ENCODE results near the gene SCN3B. TPM values are rescaled to one million over a fixed set of nuclear protein-coding genes. Genes with fewer than 3 reads are reported as not detected.

Gene SCN3B
- total and polyA plus RNA-seq, 4 donors: 0.05 to 0.17 (median 0.05) TPM; not detected in 1

GRCh38 chr11:123597859-123598258, 56.6 kb downstream of the SCN3B start:
- TF ChIP-seq ATF3 (IDR thresholded peaks at IDR 0.05) (no peak), FOXA2 (IDR thresholded peaks at IDR 0.05) (no peak), MAX (IDR thresholded peaks at IDR 0.05) (no peak), GABPA (IDR thresholded peaks at IDR 0.05 in 1 of 2, conservative IDR thresholded peaks at IDR 0.05 in 1 of 2) (no peak), EGR1 (IDR thresholded peaks at IDR 0.05; ENCODE audit: low read depth in 2 of 2) (no peak), SP1 (IDR thresholded peaks at IDR 0.05) (no peak), HNF4A (conservative IDR thresholded peaks at IDR 0.05) (no peak), ZBTB33 (IDR thresholded peaks at IDR 0.05) (no peak), HNF4G (IDR thresholded peaks at IDR 0.05) (no peak), FOXA1 (IDR thresholded peaks at IDR 0.05) (no peak), REST (IDR thresholded peaks at IDR 0.05) (no peak), YY1 (IDR thresholded peaks at IDR 0.05) (no peak), RXRA (IDR thresholded peaks at IDR 0.05) (no peak), TAF1 (conservative IDR thresholded peaks at IDR 0.05) (no peak), NR2F2 (IDR thresholded peaks at IDR 0.05) (no peak), CTCF (IDR thresholded peaks at IDR 0.05; ENCODE audit: low read depth, low read length, missing input control) (no peak), JUND (IDR thresholded peaks at IDR 0.05) (no peak), RAD21 (IDR thresholded peaks at IDR 0.05) (no peak)
- DNase-seq (ENCODE audit: low spot score): no peak
- Histone ChIP-seq H3K4me3 (ENCODE audit: low read depth in 1 of 3, low read length in 3 of 3) (no peak overlapping the region), H3K27ac (ENCODE audit: low read depth in 1 of 2, low read length in 2 of 2) (no peak overlapping the region), H3K27me3 (ENCODE audit: control insufficient read depth in 4 of 4, insufficient read depth in 4 of 4, low read length in 3 of 4) (no peaks in the 10 kb centered on the region), H3K9me3 (ENCODE audit: control insufficient read depth in 4 of 4, low read length in 3 of 4) (no peaks in the 10 kb centered on the region), H3K9ac (ENCODE audit: low read depth in 1 of 2, low read length in 2 of 2) (no peak overlapping the region), H3K4me1 (ENCODE audit: control insufficient read depth in 4 of 4, insufficient read depth in 4 of 4, low read length in 3 of 4) (no peaks in the 10 kb centered on the region), H3K36me3 (ENCODE audit: control insufficient read depth in 4 of 4, insufficient read depth in 3 of 4, low read depth in 1 of 4, low read length in 3 of 4) (no peaks in the 10 kb centered on the region)
- WGBS: 96% methylated on average over 2 of the region's 2 CpGs

All from liver (tissue), 9 donors.